A549 (cell line): Measurements from ENCODE around the gene TAF10. TPM values are rescaled to one million over a fixed set of nuclear protein-coding genes. Genes with fewer than 3 reads are reported as not detected.

Source experiments
- ATAC-seq, 2 experiments: fragments of 200-7000 bp in 1 of 2; fragments of >200 bp in 1 of 2; cut with Nextera tagmentation in 1 of 2; cut with Tn5 transposase in 1 of 2; 3 replicates each; pipeline versions ENCODE4 v1.8.0 to v1.9.1; 2018 to 2020; ENCODE audit warnings: mild to moderate bottlenecking in 1 of 2, moderate library complexity in 1 of 2
- CTCF ChIA-PET: fragments of 300-600 bp; sonication (Branson Sonifier 250); formaldehyde crosslinking; extraction: SDS; loops from one replicate; lab custom pipeline; 2021; ENCODE audit warnings: antibody characterized with exemption, inconsistent platforms; lab: Yijun Ruan, JAX
- POLR2A ChIA-PET: fragments of 350-600 bp; formaldehyde crosslinking; extraction: SDS; loops from one replicate; lab custom pipeline; 2021; ENCODE audit warnings: antibody characterized with exemption, inconsistent platforms; lab: Yijun Ruan, JAX
- DNase-seq, 2 experiments: peaks; one replicate each; pipeline versions ENCODE4 v3.0.0 to v3.0.0-alpha.2; 2011 to 2016; ENCODE audit warnings: low read depth in 1 of 2, low spot score in 1 of 2
- FAIRE-seq: peaks from 2 replicates; lab custom pipeline; 2011; peaks lifted over from hg19 to GRCh38; lab: Jason Lieb, UNC
- H3K27ac ChIP-seq, 2 experiments: fragments of >200 bp; sonication (Bioruptor Twin); formaldehyde crosslinking; 3 replicates each; pipeline ENCODE4 v1.5.1; 2016 to 2017
- H3K4me1 ChIP-seq: fragments of >200 bp; sonication (Bioruptor Twin); formaldehyde crosslinking; 3 replicates; pipeline ENCODE4 v1.6.1; 2016
- H3K4me2 ChIP-seq: fragments of >200 bp; sonication (Bioruptor Twin); formaldehyde crosslinking; 3 replicates; pipeline ENCODE4 v1.6.1; 2016
- H3K4me3 ChIP-seq: fragments of >200 bp; sonication (Bioruptor Twin); formaldehyde crosslinking; 3 replicates; pipeline ENCODE4 v1.5.1; 2016
- H3K9me3 ChIP-seq: fragments of >200 bp; sonication (Bioruptor Twin); formaldehyde crosslinking; 3 replicates; pipeline ENCODE4 v1.6.1; 2016
- CBX2 ChIP-seq: fragments of 200-600 bp; sonication (generic); IDR thresholded peaks from 2 replicates; pipeline ENCODE4 v1.6.1; 2016; ENCODE audit warnings: low read depth, mild to moderate bottlenecking, borderline replicate concordance
- CBX8 ChIP-seq: fragments of 200-600 bp; sonication (generic); IDR thresholded peaks from 2 replicates; pipeline ENCODE4 v1.6.1; 2016
- ELK1 ChIP-seq: fragments of 150-350 bp; IDR thresholded peaks from 2 replicates; pipeline ENCODE4 v1.6.1; 2014; ENCODE audit warnings: low read depth, mild to moderate bottlenecking, low read length
- EP300 ChIP-seq, 2 experiments: fragments of >200 bp; sonication (Bioruptor Twin); formaldehyde crosslinking; IDR thresholded peaks; 2 replicates in 1 of 2; 3 replicates in 1 of 2; pipeline ENCODE4 v1.6.1; 2016 to 2017
- ESRRA ChIP-seq: fragments of 150-350 bp; IDR thresholded peaks from 2 replicates; pipeline ENCODE4 v1.6.1; 2014; ENCODE audit warnings: mild to moderate bottlenecking, low read length, borderline replicate concordance
- HEYL ChIP-seq: fragments of 250-450 bp; sonication (Bioruptor Pico); IDR thresholded peaks from 2 replicates; pipeline ENCODE4 v1.8.0; 2021; ENCODE audit warnings: mild to moderate bottlenecking, moderate library complexity
- HMGXB4 ChIP-seq: fragments of 250-450 bp; sonication (Bioruptor Pico); IDR thresholded peaks from 2 replicates; pipeline ENCODE4 v1.5.0; 2021; ENCODE audit warnings: mild to moderate bottlenecking, moderate library complexity, borderline replicate concordance
- HOXB13 ChIP-seq: fragments of 250-450 bp; sonication (Bioruptor Pico); IDR thresholded peaks from 2 replicates; pipeline ENCODE4 v1.5.0; 2020; ENCODE audit warnings: low read depth, mild to moderate bottlenecking, moderate library complexity
- HOXB5 ChIP-seq: fragments of 250-450 bp; sonication (Bioruptor Pico); IDR thresholded peaks from 2 replicates; pipeline ENCODE4 v1.5.0; 2020; ENCODE audit warnings: mild to moderate bottlenecking, moderate library complexity
- JUN ChIP-seq, 2 experiments: fragments of >200 bp; sonication (Bioruptor Twin); formaldehyde crosslinking; IDR thresholded peaks; 2 replicates in 1 of 2; 3 replicates in 1 of 2; pipeline ENCODE4 v1.6.1; 2016 to 2017
- KDM5A ChIP-seq: fragments of 200-600 bp; sonication (generic); IDR thresholded peaks from 2 replicates; pipeline ENCODE4 v1.6.1; 2016; ENCODE audit warnings: antibody characterized with exemption, mild to moderate bottlenecking
- PHF8 ChIP-seq: fragments of 200-600 bp; sonication (generic); IDR thresholded peaks from 2 replicates; pipeline ENCODE4 v1.6.1; 2016; ENCODE audit warnings: low read depth, mild to moderate bottlenecking, antibody characterized with exemption, moderate library complexity, borderline replicate concordance
- RAD21 ChIP-seq, 2 experiments: fragments of >200 bp in 1 of 2; sonication (Bioruptor Twin) in 1 of 2; formaldehyde crosslinking in 1 of 2; IDR thresholded peaks in 1 of 2; conservative IDR thresholded peaks in 1 of 2; 2 replicates in 1 of 2; 3 replicates in 1 of 2; pipeline ENCODE4 v1.6.1; 2012 to 2018; ENCODE audit warnings: inconsistent platforms in 1 of 2
- RARB ChIP-seq: fragments of 250-450 bp; sonication (Bioruptor Pico); IDR thresholded peaks from 2 replicates; pipeline ENCODE4 v1.8.0; 2021; ENCODE audit warnings: mild to moderate bottlenecking, moderate library complexity
- REST ChIP-seq: fragments of 200-600 bp; sonication (generic); IDR thresholded peaks from 2 replicates; pipeline ENCODE4 v1.6.1; 2016; ENCODE audit warnings: antibody characterized with exemption, mild to moderate bottlenecking, moderate library complexity
- SREBF2 ChIP-seq: fragments of 450-650 bp; IDR thresholded peaks from 2 replicates; pipeline ENCODE4 v1.6.1; 2014; ENCODE audit warnings: mild to moderate bottlenecking, moderate library complexity
- ZNF302 ChIP-seq: fragments of 250-450 bp; sonication (Bioruptor Pico); IDR thresholded peaks from 2 replicates; pipeline ENCODE4 v1.9.0; 2021; ENCODE audit warnings: inconsistent platforms, mild to moderate bottlenecking, moderate library complexity
- ZSCAN20 ChIP-seq: fragments of 250-450 bp; sonication (Bioruptor Pico); IDR thresholded peaks from 2 replicates; pipeline ENCODE4 v1.8.0; 2022; ENCODE audit warnings: mild to moderate bottlenecking, moderate library complexity
- WGBS: methylation state at CpG from one replicate; pipeline ENCODE4 v1.1.6; 2017; ENCODE audit errors: missing lambda C conversion rate; 5-methylcytosine and 5-hydroxymethylcytosine counted together
- polyA plus RNA-seq, 4 experiments: library from polyadenylated mRNA; depleted of rRNA in 3 of 4; stranded (reverse); fragments of >200 nt; fragmentation: RNase III in 1 of 4; extraction: RNeasy Plus Mini Kit Qiagen cat#74134 plus additional on column Dnase treatment in 1 of 4; gene quantifications; 2 replicates in 3 of 4; 3 replicates in 1 of 4; pipeline ENCODE4 v1.2.3, GENCODE V29; 2011 to 2017
- TF ChIP-seq, protein P1 (sequence below): IDR thresholded peaks from 2 replicates; pipeline ENCODE4 v1.6.1; 2012
- TF ChIP-seq, protein P2 (sequence below): IDR thresholded peaks from 2 replicates; pipeline ENCODE4 v1.6.1; 2012
- TF ChIP-seq, protein P3 (sequence below): fragments of >200 bp; sonication (Bioruptor Twin); formaldehyde crosslinking; IDR thresholded peaks from 2 replicates; pipeline ENCODE4 v1.6.1; 2016

TAF10 gene
- polyA plus RNA-seq, 2 of the 4 experiments (the other 2 are of a cell fraction), result 135 to 174 TPM

DNA sequence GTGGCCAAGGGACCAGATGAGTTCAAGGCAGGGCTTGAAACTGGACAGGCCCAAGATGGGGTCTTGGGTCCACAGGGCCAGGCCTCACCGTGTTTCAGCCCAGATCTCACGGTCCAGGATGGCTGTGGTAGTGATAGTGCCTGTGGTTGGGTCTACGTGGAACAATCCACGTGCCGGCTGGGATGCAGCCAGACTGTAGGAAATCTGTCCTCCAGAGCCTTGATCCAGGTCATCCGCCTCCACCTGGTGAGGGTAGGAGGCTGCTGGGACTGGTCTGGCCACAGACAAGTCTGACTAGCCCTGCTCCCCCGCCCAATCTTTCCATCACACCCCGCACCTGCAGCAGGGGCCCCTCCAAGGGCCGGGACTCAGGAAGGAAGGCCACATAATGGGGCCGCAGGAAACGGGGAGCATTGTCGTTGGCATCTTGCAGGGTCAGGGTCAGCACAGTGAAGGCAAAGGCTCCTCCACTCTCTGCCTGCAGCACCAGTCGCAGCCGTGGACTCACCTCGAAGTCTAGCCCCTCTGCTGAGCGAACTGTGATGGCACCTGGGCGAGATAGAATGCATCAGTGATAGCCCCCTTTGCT, 13.9 kb upstream of the TAF10 start:
- CTCF ChIA-PET, result interaction anchor here (1.0 to 1.8 kb wide), 2 partner anchors 13 to 57 kb away, joined by 3 to 6 read pairs; partner anchors contain the start of gene MRPL17

GRCh38 chr11:6625156-6625831, 13.3 kb upstream of the TAF10 start:
- no peak for ATAC-seq
- POLR2A ChIA-PET, result interaction anchor here (1.4 kb wide), 1 partner anchor 58 kb away, joined by 3 read pairs; the partner anchor contains the start of gene MRPL17
- Histone ChIP-seq H3K27ac (no peak overlapping the region), H3K4me1 (no peaks in the 10 kb centered on the region), H3K4me3 (no peak overlapping the region), H3K9me3 (no peaks in the 10 kb centered on the region), H3K4me2 (no peak overlapping the region)
- CTCF ChIA-PET, result interaction anchor here (1.0 to 1.8 kb wide), 2 partner anchors 13 to 58 kb away, joined by 3 to 6 read pairs; partner anchors contain the start of gene MRPL17
- FAIRE-seq, result no peak
- no peak for DNase-seq
- WGBS, result 59% methylated on average over 12 of the region's 12 CpGs
- TF ChIP-seq ELK1, result no peak
- TF ChIP-seq HEYL (CRISPR knock-in tag), result no peak
- TF ChIP-seq, protein P1, sequence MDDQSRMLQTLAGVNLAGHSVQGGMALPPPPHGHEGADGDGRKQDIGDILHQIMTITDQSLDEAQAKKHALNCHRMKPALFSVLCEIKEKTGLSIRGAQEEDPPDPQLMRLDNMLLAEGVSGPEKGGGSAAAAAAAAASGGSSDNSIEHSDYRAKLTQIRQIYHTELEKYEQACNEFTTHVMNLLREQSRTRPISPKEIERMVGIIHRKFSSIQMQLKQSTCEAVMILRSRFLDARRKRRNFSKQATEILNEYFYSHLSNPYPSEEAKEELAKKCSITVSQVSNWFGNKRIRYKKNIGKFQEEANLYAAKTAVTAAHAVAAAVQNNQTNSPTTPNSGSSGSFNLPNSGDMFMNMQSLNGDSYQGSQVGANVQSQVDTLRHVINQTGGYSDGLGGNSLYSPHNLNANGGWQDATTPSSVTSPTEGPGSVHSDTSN, result no peak
- no peak for TF ChIP-seq PHF8
- TF ChIP-seq CBX8, result no peak
- no peak for TF ChIP-seq JUN (IDR thresholded peaks at IDR 0.05)
- TF ChIP-seq, protein P2, sequence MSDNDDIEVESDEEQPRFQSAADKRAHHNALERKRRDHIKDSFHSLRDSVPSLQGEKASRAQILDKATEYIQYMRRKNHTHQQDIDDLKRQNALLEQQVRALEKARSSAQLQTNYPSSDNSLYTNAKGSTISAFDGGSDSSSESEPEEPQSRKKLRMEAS, result no peak
- no peak for TF ChIP-seq KDM5A
- TF ChIP-seq HMGXB4 (CRISPR knock-in tag), result no peak
- no peak for TF ChIP-seq HOXB13 (CRISPR knock-in tag)
- no peak for TF ChIP-seq CBX2

More for the DNA sequence above, 13.9 kb upstream of the TAF10 start:
- Histone ChIP-seq H3K4me1 (no peaks in the 10 kb centered on the region), H3K27ac (no peak overlapping the region), H3K4me3 (no peak overlapping the region), H3K9me3 (no peaks in the 10 kb centered on the region), H3K4me2 (no peak overlapping the region)
- FAIRE-seq (no peak), DNase-seq (no peak), ATAC-seq (no peak)
- POLR2A ChIA-PET, result no interaction called here
- TF ChIP-seq RARB (CRISPR knock-in tag) (no peak), REST (no peak), ZNF302 (CRISPR knock-in tag) (no peak), HOXB5 (CRISPR knock-in tag) (no peak), ESRRA (no peak), ZSCAN20 (CRISPR knock-in tag) (no peak), EP300 (IDR thresholded peaks at IDR 0.05) (no peak), HEYL (CRISPR knock-in tag) (no peak), RAD21 (conservative IDR thresholded peaks at IDR 0.05 in 1 of 2, IDR thresholded peaks at IDR 0.05 in 1 of 2) (no peak), SREBF2 (no peak)
- TF ChIP-seq, protein P1, result no peak
- TF ChIP-seq, protein P3, sequence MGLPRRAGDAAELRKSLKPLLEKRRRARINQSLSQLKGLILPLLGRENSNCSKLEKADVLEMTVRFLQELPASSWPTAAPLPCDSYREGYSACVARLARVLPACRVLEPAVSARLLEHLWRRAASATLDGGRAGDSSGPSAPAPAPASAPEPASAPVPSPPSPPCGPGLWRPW, result no peak
- 44% methylated on average over 12 of the region's 17 CpGs for WGBS
